ENCODE results near the gene RGS18.
"Not testable (repeated sequence)": the region's sequence is repeated elsewhere in the genome, so short reads cannot be mapped to it uniquely, and the experiment has no call there.

RGS18 gene

GRCh38 chr1:192227980-192228379, 69.7 kb downstream of the RGS18 start:
- not testable (repeated sequence) for H3K4me1 Mint-ChIP-seq; H3K27me3 Mint-ChIP-seq; H3K36me3 Mint-ChIP-seq (ENCODE audit: insufficient read depth); H3K27ac Mint-ChIP-seq (ENCODE audit: low read depth); H3K4me3 Mint-ChIP-seq; DNase-seq (ENCODE audit: low spot score in 2 of 2); ATAC-seq (replicated peaks; ENCODE audit: extremely low read depth, poor library complexity, severe bottlenecking)
- peaks cover 19% of the 10 kb centered on the region for H3K9me3 Mint-ChIP-seq

GRCh38 chr1:192232817-192233417, 74.7 kb downstream of the RGS18 start:
- Mint-ChIP-seq H3K36me3 (ENCODE audit: insufficient read depth) (peaks cover 2% of the 10 kb centered on the region), H3K9me3 (peaks cover 23% of the 10 kb centered on the region), H3K4me1 (no peaks in the 10 kb centered on the region), H3K4me3 (no peak overlapping the region), H3K27me3 (no peaks in the 10 kb centered on the region), H3K27ac (ENCODE audit: low read depth) (no peak overlapping the region)
- ATAC-seq (replicated peaks; ENCODE audit: extremely low read depth, poor library complexity, severe bottlenecking) (no peak), DNase-seq (ENCODE audit: low spot score in 2 of 2) (no peak)

GRCh38 chr1:192235127-192235526, 76.9 kb downstream of the RGS18 start:
- no peak overlapping the region for H3K27ac Mint-ChIP-seq (ENCODE audit: low read depth)
- no peaks in the 10 kb centered on the region for H3K27me3 Mint-ChIP-seq
- DNase-seq (ENCODE audit: low spot score in 2 of 2) (no peak), ATAC-seq (replicated peaks; ENCODE audit: extremely low read depth, poor library complexity, severe bottlenecking) (no peak)
- no peaks in the 10 kb centered on the region for H3K4me1 Mint-ChIP-seq
- no peak overlapping the region for H3K4me3 Mint-ChIP-seq
- no peaks in the 10 kb centered on the region for H3K36me3 Mint-ChIP-seq (ENCODE audit: insufficient read depth)
- H3K9me3 Mint-ChIP-seq = peaks cover 23% of the 10 kb centered on the region

All from central memory CD8-positive, alpha-beta T cell (primary cell).